GM23338 (cell line): ENCODE measurements around the gene NRBP1. TPM values are rescaled to one million over a fixed set of nuclear protein-coding genes. Genes with fewer than 3 reads are reported as not detected.

Source experiments
- ATAC-seq: fragments of 200-7000 bp; cut with Tn5 transposase; 3 replicates; pipeline ENCODE4 v1.9.1; 2020
- DNase-seq: peaks from one replicate; pipeline ENCODE4 v3.0.0-alpha.2; 2015; ENCODE audit warnings: low spot score
- H2AFZ ChIP-seq: fragments of 200-600 bp; sonication (generic); 2 replicates; pipeline ENCODE4 v1.8.0; 2016; ENCODE audit warnings: antibody characterized with exemption, mild to moderate bottlenecking, moderate library complexity
- H3F3A ChIP-seq: fragments of 200-600 bp; sonication (generic); replicated peaks from 2 replicates; pipeline ENCODE4 v1.8.0; 2017; ENCODE audit warnings: antibody characterized with exemption, mixed run types, low read depth
- H3K27ac ChIP-seq: fragments of 200-600 bp; sonication (generic); 2 replicates; pipeline ENCODE4 v1.6.1; 2016; ENCODE audit warnings: low read depth
- H3K27me3 ChIP-seq: fragments of 200-600 bp; sonication (generic); 2 replicates; pipeline ENCODE4 v1.8.0; 2016; ENCODE audit warnings: mild to moderate bottlenecking, mixed run types, moderate library complexity; ENCODE audit not compliant: insufficient read depth
- H3K36me3 ChIP-seq: fragments of 200-600 bp; sonication (generic); 2 replicates; pipeline ENCODE4 v1.8.0; 2016; ENCODE audit warnings: mild to moderate bottlenecking; ENCODE audit not compliant: insufficient read depth
- H3K4me1 ChIP-seq: fragments of 200-600 bp; sonication (generic); 2 replicates; pipeline ENCODE4 v1.8.0; 2016; ENCODE audit warnings: mild to moderate bottlenecking, moderate library complexity; ENCODE audit not compliant: insufficient read depth
- H3K4me2 ChIP-seq: fragments of 200-600 bp; sonication (generic); 2 replicates; pipeline ENCODE4 v1.7.1; 2017; ENCODE audit warnings: mixed run types
- H3K4me3 ChIP-seq: fragments of 200-600 bp; sonication (generic); 2 replicates; pipeline ENCODE4 v1.6.1; 2016; ENCODE audit warnings: mixed run types
- H3K79me2 ChIP-seq: fragments of 200-600 bp; sonication (generic); replicated peaks from 2 replicates; pipeline ENCODE4 v1.8.0; 2017; ENCODE audit warnings: mild to moderate bottlenecking; ENCODE audit not compliant: insufficient read depth
- H3K9me2 ChIP-seq: fragments of 200-600 bp; sonication (generic); 2 replicates; pipeline ENCODE4 v1.8.0; 2017; ENCODE audit not compliant: insufficient read depth
- H4K20me1 ChIP-seq: fragments of 200-600 bp; sonication (generic); replicated peaks from 2 replicates; pipeline ENCODE4 v1.8.0; 2017; ENCODE audit warnings: mild to moderate bottlenecking; ENCODE audit not compliant: insufficient read depth
- H3K27ac Mint-ChIP-seq: 2 replicates; pipeline ENCODE4 v1.8.0; 2020; ENCODE audit warnings: inconsistent platforms, mild to moderate bottlenecking, moderate library complexity, mixed read lengths
- H3K27me3 Mint-ChIP-seq: 3 replicates; pipeline ENCODE4 v1.8.0; 2022; ENCODE audit warnings: low read depth, mild to moderate bottlenecking, moderate library complexity, mixed read lengths, inconsistent platforms; ENCODE audit not compliant: insufficient read depth, poor library complexity
- H3K36me3 Mint-ChIP-seq: 3 replicates; pipeline ENCODE4 v1.8.0; 2021; ENCODE audit warnings: low read depth, mild to moderate bottlenecking, inconsistent platforms, moderate library complexity, mixed read lengths
- H3K4me1 Mint-ChIP-seq: 3 replicates; pipeline ENCODE4 v1.8.0; 2020; ENCODE audit warnings: mild to moderate bottlenecking, inconsistent platforms, mixed read lengths
- H3K4me3 Mint-ChIP-seq: 3 replicates; pipeline ENCODE4 v1.8.0; 2021; ENCODE audit warnings: moderate library complexity, mild to moderate bottlenecking, inconsistent platforms, mixed read lengths
- H3K9me3 Mint-ChIP-seq: 3 replicates; pipeline ENCODE4 v1.8.0; 2020; ENCODE audit warnings: moderate library complexity, mild to moderate bottlenecking, inconsistent platforms, mixed read lengths
- EZH2 ChIP-seq: fragments of 200-600 bp; sonication (generic); IDR thresholded peaks from one replicate; pipeline ENCODE4 v1.8.0; 2017; ENCODE audit warnings: antibody characterized with exemption, mild to moderate bottlenecking, low read depth; ENCODE audit not compliant: unreplicated experiment
- EZH2phosphoT487 ChIP-seq: fragments of 200-600 bp; sonication (generic); IDR thresholded peaks from one replicate; pipeline ENCODE4 v1.8.1; 2018; ENCODE audit warnings: antibody characterized with exemption; ENCODE audit not compliant: unreplicated experiment
- NANOG ChIP-seq: IDR thresholded peaks from 2 replicates; pipeline ENCODE4 v1.6.1; 2016; ENCODE audit warnings: antibody characterized with exemption, borderline replicate concordance
- STAT1 ChIP-seq: IDR thresholded peaks from one replicate; pipeline ENCODE4 v1.6.1; 2016; ENCODE audit warnings: antibody characterized with exemption; ENCODE audit not compliant: unreplicated experiment
- ZNF114 ChIP-seq: fragments of 250-450 bp; sonication (Bioruptor Pico); IDR thresholded peaks from 2 replicates; pipeline ENCODE4 v1.5.0; 2020; ENCODE audit warnings: mild to moderate bottlenecking, moderate library complexity
- ZNF331 ChIP-seq: fragments of 250-450 bp; sonication (Bioruptor Pico); IDR thresholded peaks from 2 replicates; pipeline ENCODE4 v1.5.0; 2020; ENCODE audit warnings: low read depth, mild to moderate bottlenecking, moderate library complexity
- polyA plus RNA-seq: library from polyadenylated mRNA; unstranded; fragments of >200 nt; fragmentation: Nextera tagmentation; extraction: Ambion mirVana; gene quantifications from 2 replicates; pipeline ENCODE4 v1.2.1, GENCODE V29; 2016
- total RNA-seq: library from RNA; depleted of rRNA; stranded (reverse); fragments of >200 nt; shearing (Covaris generic); gene quantifications from 2 replicates; pipeline ENCODE4 v1.2.3, GENCODE V29; 2014
- TF ChIP-seq, protein P1 (sequence below), 2 experiments: fragments of 200-600 bp in 1 of 2; sonication (generic) in 1 of 2; conservative IDR thresholded peaks; 2 replicates each; pipeline versions ENCODE4 v1.5.1 to v1.6.1; 2016 to 2017; ENCODE audit warnings: antibody characterized with exemption in 2 of 2, low read depth in 2 of 2, mild to moderate bottlenecking in 2 of 2, moderate library complexity in 1 of 2
- TF ChIP-seq, protein P2 (sequence below): fragments of 250-450 bp; sonication (Bioruptor Pico); IDR thresholded peaks from 2 replicates; pipeline ENCODE4 v1.5.0; 2020; ENCODE audit warnings: mild to moderate bottlenecking, moderate library complexity
- TF ChIP-seq, protein P3 (sequence below): IDR thresholded peaks from one replicate; pipeline ENCODE4 v1.6.1; 2018; ENCODE audit warnings: antibody characterized with exemption; ENCODE audit not compliant: unreplicated experiment

The NRBP1 gene
- total and polyA plus RNA-seq, 2 experiments from 2014 or later, result 75.0 to 128 TPM

DNA sequence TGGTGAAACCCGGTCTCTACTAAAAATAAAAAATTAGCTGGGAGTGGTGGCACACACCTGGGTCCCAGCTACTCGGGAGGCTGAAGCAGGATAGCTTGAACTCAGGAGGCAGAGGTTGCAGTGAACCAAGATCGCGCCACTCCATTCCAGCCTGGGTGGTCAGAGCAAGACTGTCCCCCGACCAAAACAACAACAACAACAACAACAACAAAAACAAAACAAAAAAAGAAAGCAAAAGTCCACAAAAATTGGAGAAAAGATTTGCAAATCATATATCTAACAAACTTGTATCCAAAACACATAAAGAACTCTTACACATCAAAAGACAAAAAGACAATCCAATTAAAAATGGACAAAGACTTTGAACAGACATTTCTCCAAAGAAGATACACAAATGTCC is 29.5 kb upstream of the NRBP1 start:
- Histone ChIP-seq H3F3A (no peaks in the 10 kb centered on the region; the same call in 1 of the 2 replicates), H3K27me3 (no peaks in the 10 kb centered on the region), H3K36me3 (no peaks in the 10 kb centered on the region), H3K27ac (peak overlapping the region; percentile 74), H3K79me2 (peaks cover 100% of the 10 kb centered on the region), H4K20me1 (peaks cover 93% of the 10 kb centered on the region), H3K4me2 (no peak overlapping the region), H3K4me3 (no peak overlapping the region), H3K4me1 (no peaks in the 10 kb centered on the region; the same call in 1 of the 2 replicates), H3K9me2 (no peaks in the 10 kb centered on the region), H2AFZ (no peak overlapping the region)
- peaks cover 19% of the 10 kb centered on the region for H3K36me3 Mint-ChIP-seq
- no peak overlapping the region for H3K27ac Mint-ChIP-seq
- peaks cover 4% of the 10 kb centered on the region for H3K27me3 Mint-ChIP-seq
- no peak for TF ChIP-seq NANOG
- H3K9me3 Mint-ChIP-seq, result no peaks in the 10 kb centered on the region
- DNase-seq, result no peak
- H3K4me1 Mint-ChIP-seq, result no peaks in the 10 kb centered on the region
- no peak for ATAC-seq
- H3K4me3 Mint-ChIP-seq, result no peak overlapping the region

DNA sequence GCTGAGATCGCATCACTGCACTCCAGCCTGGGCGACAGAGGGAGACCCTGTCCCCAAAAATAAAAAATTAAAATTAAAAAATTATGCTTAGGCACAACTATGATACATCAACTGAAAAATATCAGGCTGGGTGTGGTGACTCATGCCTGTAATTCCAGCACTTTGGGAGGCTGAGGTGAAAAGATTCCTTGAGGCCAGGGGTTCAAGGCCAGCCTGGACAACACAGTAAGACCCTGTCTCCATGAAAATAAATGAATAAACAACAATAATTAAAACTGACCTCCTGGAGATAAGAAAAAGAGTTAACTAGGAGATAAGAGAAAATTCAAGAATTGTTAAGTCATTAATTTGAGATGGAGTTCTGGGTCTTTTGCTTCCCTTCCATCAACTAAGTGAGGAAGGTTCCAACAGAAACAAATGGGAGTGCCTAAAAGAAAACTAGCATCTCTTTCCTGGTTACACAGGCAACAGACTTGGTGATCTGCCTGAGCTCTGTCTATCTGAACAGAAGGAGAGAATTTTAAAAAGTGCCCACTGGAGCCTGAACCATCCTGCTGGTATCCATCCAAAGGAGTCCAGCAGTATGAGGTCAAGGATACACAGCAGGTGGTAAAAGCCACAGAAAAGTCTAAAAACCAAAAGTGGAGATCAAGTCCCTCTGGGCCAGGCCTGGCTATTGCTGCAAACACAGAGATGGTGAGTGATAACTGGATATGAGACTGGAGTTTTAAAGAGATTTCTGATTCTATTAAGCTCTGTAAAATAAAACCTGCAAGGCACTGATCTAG is 27.9 kb upstream of the NRBP1 start:
- peaks cover 28% of the 10 kb centered on the region for H3K36me3 Mint-ChIP-seq
- Histone ChIP-seq H3K4me1 (no peaks in the 10 kb centered on the region; the same call in 1 of the 2 replicates), H3K4me2 (no peak overlapping the region), H3F3A (no peaks in the 10 kb centered on the region; the same call in 1 of the 2 replicates), H2AFZ (no peak overlapping the region), H3K36me3 (no peaks in the 10 kb centered on the region), H3K79me2 (peaks cover 100% of the 10 kb centered on the region), H3K27me3 (no peaks in the 10 kb centered on the region), H3K27ac (peak overlapping the region; percentile 45; the same call in 1 of the 2 replicates), H4K20me1 (peaks cover 86% of the 10 kb centered on the region), H3K9me2 (no peaks in the 10 kb centered on the region), H3K4me3 (no peak overlapping the region)
- H3K4me3 Mint-ChIP-seq, result no peak overlapping the region
- no peaks in the 10 kb centered on the region for H3K9me3 Mint-ChIP-seq
- H3K27ac Mint-ChIP-seq, result 0 out of 2 replicates have a peak overlapping the region, but pooled peaks have one; percentile 11
- H3K4me1 Mint-ChIP-seq, result no peaks in the 10 kb centered on the region
- DNase-seq, result no peak
- ATAC-seq, result no peak
- peaks cover 5% of the 10 kb centered on the region for H3K27me3 Mint-ChIP-seq
- TF ChIP-seq EZH2phosphoT487 (no peak), ZNF114 (no peak), EZH2 (no peak), NANOG (no peak), STAT1 (no peak), ZNF331 (CRISPR knock-in tag) (no peak)
- TF ChIP-seq, protein P1, sequence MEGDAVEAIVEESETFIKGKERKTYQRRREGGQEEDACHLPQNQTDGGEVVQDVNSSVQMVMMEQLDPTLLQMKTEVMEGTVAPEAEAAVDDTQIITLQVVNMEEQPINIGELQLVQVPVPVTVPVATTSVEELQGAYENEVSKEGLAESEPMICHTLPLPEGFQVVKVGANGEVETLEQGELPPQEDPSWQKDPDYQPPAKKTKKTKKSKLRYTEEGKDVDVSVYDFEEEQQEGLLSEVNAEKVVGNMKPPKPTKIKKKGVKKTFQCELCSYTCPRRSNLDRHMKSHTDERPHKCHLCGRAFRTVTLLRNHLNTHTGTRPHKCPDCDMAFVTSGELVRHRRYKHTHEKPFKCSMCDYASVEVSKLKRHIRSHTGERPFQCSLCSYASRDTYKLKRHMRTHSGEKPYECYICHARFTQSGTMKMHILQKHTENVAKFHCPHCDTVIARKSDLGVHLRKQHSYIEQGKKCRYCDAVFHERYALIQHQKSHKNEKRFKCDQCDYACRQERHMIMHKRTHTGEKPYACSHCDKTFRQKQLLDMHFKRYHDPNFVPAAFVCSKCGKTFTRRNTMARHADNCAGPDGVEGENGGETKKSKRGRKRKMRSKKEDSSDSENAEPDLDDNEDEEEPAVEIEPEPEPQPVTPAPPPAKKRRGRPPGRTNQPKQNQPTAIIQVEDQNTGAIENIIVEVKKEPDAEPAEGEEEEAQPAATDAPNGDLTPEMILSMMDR (conservative IDR thresholded peaks at IDR 0.05; ENCODE audit: low read depth in 2 of 2), result no peak
- TF ChIP-seq, protein P2, sequence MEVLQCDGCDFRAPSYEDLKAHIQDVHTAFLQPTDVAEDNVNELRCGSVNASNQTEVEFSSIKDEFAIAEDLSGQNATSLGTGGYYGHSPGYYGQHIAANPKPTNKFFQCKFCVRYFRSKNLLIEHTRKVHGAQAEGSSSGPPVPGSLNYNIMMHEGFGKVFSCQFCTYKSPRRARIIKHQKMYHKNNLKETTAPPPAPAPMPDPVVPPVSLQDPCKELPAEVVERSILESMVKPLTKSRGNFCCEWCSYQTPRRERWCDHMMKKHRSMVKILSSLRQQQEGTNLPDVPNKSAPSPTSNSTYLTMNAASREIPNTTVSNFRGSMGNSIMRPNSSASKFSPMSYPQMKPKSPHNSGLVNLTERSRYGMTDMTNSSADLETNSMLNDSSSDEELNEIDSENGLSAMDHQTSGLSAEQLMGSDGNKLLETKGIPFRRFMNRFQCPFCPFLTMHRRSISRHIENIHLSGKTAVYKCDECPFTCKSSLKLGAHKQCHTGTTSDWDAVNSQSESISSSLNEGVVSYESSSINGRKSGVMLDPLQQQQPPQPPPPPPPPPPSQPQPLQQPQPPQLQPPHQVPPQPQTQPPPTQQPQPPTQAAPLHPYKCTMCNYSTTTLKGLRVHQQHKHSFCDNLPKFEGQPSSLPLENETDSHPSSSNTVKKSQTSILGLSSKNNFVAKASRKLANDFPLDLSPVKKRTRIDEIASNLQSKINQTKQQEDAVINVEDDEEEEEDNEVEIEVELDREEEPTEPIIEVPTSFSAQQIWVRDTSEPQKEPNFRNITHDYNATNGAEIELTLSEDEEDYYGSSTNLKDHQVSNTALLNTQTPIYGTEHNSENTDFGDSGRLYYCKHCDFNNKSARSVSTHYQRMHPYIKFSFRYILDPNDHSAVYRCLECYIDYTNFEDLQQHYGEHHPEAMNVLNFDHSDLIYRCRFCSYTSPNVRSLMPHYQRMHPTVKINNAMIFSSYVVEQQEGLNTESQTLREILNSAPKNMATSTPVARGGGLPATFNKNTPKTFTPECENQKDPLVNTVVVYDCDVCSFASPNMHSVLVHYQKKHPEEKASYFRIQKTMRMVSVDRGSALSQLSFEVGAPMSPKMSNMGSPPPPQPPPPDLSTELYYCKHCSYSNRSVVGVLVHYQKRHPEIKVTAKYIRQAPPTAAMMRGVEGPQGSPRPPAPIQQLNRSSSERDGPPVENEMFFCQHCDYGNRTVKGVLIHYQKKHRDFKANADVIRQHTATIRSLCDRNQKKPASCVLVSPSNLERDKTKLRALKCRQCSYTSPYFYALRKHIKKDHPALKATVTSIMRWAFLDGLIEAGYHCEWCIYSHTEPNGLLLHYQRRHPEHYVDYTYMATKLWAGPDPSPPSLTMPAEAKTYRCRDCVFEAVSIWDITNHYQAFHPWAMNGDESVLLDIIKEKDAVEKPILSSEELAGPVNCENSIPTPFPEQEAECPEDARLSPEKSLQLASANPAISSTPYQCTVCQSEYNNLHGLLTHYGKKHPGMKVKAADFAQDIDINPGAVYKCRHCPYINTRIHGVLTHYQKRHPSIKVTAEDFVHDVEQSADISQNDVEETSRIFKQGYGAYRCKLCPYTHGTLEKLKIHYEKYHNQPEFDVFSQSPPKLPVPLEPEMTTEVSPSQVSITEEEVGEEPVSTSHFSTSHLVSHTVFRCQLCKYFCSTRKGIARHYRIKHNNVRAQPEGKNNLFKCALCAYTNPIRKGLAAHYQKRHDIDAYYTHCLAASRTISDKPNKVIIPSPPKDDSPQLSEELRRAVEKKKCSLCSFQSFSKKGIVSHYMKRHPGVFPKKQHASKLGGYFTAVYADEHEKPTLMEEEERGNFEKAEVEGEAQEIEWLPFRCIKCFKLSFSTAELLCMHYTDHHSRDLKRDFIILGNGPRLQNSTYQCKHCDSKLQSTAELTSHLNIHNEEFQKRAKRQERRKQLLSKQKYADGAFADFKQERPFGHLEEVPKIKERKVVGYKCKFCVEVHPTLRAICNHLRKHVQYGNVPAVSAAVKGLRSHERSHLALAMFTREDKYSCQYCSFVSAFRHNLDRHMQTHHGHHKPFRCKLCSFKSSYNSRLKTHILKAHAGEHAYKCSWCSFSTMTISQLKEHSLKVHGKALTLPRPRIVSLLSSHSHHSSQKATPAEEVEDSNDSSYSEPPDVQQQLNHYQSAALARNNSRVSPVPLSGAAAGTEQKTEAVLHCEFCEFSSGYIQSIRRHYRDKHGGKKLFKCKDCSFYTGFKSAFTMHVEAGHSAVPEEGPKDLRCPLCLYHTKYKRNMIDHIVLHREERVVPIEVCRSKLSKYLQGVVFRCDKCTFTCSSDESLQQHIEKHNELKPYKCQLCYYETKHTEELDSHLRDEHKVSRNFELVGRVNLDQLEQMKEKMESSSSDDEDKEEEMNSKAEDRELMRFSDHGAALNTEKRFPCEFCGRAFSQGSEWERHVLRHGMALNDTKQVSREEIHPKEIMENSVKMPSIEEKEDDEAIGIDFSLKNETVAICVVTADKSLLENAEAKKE (CRISPR knock-in tag), result no peak
- TF ChIP-seq, protein P3, sequence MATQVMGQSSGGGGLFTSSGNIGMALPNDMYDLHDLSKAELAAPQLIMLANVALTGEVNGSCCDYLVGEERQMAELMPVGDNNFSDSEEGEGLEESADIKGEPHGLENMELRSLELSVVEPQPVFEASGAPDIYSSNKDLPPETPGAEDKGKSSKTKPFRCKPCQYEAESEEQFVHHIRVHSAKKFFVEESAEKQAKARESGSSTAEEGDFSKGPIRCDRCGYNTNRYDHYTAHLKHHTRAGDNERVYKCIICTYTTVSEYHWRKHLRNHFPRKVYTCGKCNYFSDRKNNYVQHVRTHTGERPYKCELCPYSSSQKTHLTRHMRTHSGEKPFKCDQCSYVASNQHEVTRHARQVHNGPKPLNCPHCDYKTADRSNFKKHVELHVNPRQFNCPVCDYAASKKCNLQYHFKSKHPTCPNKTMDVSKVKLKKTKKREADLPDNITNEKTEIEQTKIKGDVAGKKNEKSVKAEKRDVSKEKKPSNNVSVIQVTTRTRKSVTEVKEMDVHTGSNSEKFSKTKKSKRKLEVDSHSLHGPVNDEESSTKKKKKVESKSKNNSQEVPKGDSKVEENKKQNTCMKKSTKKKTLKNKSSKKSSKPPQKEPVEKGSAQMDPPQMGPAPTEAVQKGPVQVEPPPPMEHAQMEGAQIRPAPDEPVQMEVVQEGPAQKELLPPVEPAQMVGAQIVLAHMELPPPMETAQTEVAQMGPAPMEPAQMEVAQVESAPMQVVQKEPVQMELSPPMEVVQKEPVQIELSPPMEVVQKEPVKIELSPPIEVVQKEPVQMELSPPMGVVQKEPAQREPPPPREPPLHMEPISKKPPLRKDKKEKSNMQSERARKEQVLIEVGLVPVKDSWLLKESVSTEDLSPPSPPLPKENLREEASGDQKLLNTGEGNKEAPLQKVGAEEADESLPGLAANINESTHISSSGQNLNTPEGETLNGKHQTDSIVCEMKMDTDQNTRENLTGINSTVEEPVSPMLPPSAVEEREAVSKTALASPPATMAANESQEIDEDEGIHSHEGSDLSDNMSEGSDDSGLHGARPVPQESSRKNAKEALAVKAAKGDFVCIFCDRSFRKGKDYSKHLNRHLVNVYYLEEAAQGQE, result no peak
